ENCODE measurements around the gene CSH1.
A peak's percentile ranks its signal among the peaks of the same experiment; 100 is the strongest.
"Not testable (repeated sequence)": the region's sequence is repeated elsewhere in the genome, so short reads cannot be mapped to it uniquely, and the experiment has no call there.

CSH1 gene

DNA sequence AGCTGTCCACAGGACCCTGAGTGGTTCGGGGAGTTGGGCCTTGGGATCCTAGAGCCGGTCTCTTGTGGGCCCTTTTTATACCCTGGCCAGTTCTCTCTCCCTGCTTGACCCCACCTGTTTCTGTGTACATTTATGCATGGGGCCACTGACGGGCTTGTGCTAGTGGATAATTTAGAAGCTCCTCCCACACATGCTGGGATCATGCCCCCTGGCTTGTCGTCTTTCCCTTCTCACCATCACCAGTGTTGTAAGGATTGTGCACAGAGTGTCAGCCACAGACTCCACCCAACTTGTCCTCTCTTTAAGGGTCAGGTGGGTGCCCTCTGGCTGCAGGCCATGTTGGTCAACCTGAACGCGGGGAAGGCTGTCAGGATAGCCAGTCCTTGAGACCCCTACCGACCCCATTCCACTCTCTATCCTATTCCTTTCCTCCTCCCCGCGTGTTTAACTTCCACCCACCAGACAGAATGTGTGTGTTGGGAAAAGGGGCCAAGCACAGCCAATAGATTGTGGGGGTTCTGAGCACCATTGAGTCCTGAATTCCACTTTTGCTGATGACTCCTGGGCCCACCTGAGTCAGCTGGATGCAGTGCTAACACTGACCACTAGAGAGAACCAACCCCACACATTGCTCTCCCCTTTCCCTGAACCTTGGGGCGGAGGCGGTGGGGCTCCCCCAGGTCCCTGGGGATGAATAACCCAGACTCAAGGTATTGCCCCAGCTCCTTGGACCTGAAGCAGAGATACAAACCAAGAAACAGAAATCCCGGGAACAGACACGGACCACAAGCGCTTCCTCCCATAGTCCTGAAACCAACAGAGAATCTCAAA is at the start of gene CSH1:
Gene CSH1 (minus strand): TSS at position 51 of the 831 bp plus-strand sequence. CDS start 63 bp downstream, outside the sequence.
- not testable (repeated sequence) for DNase-seq

DNA sequence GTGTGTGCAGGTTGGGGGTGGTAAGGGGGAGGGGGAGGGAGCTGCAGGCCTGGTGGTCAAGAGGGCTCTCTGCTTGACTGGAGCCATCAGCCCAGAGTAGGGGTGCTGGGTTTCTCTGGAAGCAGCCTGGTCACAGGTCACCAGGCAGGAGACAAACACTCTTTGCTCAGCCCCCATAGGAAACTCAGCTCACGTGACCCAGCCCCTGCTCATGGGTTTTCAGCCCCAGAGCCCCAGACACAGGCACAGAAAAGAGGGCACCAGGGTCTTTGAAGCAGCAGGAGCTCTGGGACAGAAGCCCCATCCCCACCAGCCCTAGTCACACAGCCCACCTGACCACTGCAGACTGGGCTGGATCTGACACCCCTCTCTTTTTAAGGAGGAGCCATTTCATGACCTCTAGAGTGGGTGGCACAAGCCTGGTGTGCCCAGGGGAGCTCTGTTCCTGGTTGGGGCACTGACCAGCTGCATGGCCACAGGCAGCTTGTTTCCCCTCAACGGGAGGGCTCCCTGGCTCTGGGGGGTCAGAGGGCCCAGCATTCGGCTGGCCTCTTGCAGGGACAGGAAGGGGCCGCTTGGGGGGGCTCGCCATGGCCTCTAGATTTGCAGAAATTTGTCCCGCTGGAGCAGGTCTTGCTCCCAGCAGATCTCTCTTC is 49.5 kb upstream of the CSH1 start:
- no peak for DNase-seq

GRCh38 chr17:63944736-63945499 is 48.5 kb upstream of the CSH1 start:
- DNase-seq, result no peak

GRCh38 chr17:63943745-63944144 is 47.4 kb upstream of the CSH1 start:
- DNase-seq, result no peak

DNA sequence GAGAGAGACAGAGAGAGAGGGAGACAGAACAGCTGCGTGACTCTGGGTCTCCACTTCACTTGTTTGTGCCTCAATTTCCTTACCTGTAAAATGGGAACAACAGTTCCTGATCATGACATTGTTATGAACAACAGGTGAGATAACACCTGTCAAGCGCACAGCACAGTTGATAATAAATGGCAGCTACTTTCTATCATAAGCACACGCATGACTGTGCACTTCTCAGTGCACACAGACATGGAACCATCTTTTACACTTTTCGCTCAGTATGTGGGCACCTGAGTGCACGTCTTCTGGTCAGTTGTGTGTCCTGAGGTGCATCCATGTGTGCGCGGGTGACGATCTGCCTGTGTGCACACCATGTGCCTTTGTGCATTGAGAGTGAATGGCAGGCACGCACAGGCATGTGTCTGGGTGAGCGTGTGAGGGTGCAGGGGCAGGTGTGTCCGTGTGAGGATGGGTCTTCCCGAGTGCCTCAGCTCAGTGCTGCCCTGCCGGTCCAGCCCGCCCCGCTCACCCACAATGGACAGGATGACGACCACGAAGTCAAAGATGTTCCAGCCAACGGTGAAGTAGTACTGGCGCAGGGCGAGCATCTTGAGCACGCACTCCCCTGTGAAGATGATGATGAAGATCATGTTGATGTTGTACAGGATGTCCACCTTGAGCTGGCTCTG is 46.1 kb upstream of the CSH1 start:
- no peak for DNase-seq

DNA sequence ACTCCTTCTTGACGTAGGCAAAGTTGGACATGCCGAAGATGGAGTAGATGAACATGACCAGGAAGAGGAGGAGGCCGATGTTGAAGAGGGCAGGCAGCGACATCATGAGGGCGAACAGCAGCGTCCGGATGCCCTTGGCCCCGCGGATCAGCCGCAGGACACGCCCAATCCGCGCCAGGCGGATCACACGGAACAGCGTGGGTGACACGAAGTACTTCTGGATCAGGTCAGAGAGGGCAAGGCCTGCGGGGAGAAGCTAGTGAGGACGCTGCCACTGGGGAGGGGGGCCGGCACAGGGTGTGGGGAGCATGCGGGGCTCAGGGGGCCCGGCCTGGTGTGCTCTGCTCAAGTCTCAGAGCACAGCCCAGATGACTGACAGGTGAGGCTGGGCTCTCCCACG is 45.4 kb upstream of the CSH1 start:
- no peak for DNase-seq

DNA sequence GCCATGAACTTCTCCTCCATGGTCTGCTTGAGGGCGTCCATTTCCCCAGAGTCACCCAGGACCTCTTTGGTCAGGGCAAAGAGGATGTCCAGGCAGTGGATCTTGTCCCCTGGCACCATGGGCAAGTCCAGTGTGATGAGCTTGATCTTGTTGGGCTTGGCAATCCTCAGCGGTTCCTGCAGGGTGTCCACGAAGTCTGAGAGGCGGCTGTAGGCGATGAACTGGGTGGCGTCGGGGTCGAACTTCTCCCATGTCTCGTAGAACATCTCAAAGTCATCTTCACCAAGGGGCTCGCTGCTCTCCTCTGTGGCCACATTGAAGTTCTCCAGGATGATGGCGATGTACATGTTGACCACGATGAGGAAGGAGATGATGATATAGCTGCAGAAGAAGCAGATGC is 44.8 kb upstream of the CSH1 start:
- no peak for DNase-seq

DNA sequence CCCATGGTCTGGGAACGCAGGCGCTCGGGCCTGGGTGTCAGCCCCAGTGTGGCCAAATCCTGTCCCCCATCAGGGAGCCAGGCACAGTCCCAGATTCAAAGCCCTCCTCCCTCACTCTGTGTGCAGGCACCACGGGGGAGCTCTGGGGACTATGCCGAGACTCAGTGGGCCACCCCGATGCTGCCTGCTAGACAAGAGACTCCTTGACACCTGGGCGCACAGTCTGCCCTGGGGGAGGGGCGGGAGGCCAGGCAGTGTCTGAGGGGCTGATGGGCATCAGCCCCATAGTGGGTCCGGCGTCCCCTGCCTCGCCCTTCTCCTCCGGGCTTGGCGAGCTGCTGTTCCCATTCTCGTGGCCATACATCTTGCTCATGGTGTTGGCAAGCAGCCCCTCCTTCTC is 44.2 kb upstream of the CSH1 start:
- DNase-seq, result no peak

DNA sequence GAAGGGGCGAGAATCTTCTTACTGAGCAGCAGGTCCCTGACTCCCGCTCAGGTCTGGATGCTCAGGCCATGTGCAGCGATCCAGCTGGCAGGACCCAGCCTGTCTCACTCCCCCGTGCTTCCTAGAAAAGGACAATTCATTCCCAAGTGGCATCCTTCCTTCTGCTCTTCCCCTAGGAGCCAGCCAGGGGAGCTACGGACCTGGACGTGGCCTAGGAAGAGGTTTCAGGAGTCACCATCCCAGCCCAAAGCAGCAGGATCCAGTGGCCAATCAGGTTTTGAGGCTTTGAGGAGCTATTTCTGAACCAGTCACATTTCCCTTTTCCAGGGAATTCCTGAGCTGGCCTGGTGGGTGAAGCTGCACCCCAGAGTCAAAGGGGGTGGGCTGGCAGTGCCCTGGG is 43.5 kb upstream of the CSH1 start:
- DNase-seq, result no peak

- no peak for DNase-seq
These were observed 43.0 kb upstream of the CSH1 start for GRCh38 chr17:63939401-63939800.

DNA sequence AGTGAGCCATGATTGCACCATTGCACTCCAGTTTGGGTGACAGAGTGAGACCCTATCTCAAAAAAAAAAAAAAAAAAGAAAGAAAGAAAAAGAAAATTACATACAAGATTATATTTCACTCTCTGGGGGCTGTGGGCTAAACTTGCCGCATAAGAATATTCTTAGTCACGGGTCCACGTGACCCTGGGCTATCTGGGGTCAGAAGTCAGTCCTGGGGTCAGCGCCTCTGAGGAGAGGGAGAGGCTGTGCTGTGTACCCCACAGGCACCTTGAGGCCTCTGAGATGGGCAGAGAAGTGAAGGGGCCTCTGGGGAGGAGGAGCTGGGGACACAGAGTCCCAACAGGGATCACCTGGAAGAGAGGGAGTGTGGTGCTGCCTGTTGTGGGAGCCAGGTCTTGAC is 41.5 kb upstream of the CSH1 start:
- no peak for DNase-seq

GRCh38 chr17:63937319-63937718 is 40.9 kb upstream of the CSH1 start:
- DNase-seq, result no peak

DNA sequence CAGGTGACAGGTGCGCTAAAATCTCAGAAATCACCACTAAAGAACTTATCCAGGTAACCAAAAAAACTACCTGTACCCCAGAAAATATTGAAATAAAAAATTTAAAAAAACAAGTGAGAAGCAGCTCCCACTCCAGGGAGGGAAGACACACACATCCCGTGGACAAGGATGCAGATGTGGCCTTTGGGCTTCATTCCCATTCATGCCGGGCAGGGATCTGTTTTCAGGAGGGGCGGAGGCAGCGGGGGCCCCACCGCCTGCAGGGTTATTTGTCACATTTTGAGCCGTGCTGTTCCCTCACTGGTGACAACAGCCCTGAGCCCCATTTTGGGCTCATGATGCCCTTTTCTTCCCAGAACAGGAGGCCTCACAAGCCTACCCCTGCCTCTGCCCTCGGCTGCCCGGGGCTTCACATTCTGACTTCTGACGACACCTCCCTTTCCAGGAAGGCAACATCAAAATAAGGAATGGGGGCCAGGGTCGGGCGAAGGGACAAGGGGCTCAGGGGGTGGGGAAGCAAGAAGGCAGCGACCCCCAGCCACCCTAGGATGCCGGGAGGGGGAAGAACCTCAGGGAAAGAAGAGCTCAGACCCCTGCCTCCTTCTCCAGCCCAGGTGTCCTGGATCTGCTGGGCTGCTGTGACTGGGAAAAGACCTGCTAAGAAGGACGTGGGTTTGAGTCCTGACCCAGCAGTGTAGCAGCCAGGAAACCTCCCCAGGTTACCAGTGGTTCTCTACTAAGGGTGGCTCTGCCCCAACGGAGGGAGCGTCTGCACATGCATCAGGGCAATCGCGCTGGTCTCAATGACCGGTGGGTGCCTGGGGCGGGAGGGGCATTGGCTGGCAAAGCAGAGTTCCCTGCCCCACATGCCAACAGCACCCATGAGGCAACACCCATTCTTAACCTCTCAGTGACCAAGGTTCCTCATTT is 38.1 kb upstream of the CSH1 start:
- DNase-seq, result no peak

GRCh38 chr17:63933598-63933997 is 37.2 kb upstream of the CSH1 start:
- DNase-seq, result no peak

DNA sequence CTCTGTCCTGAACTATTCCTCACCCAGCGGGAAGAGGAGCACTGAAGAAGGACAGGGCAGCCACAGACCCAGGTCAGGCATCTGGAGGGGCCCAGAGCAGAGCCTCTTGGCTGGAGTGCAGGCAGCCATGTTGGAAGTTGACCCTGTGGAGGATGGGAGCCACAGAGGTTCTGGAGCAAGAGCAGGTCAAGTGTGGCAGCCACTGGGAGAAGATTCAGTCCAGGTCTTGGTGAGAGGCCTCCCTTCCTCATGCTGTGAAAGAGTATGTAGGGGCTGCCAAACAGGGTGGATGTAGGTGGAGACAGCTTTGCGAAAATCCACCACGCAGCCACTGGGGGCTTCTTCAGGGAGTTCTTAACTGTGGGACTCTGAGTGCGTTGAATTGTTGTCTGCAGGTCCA is 36.3 kb upstream of the CSH1 start:
- no peak for DNase-seq

DNA sequence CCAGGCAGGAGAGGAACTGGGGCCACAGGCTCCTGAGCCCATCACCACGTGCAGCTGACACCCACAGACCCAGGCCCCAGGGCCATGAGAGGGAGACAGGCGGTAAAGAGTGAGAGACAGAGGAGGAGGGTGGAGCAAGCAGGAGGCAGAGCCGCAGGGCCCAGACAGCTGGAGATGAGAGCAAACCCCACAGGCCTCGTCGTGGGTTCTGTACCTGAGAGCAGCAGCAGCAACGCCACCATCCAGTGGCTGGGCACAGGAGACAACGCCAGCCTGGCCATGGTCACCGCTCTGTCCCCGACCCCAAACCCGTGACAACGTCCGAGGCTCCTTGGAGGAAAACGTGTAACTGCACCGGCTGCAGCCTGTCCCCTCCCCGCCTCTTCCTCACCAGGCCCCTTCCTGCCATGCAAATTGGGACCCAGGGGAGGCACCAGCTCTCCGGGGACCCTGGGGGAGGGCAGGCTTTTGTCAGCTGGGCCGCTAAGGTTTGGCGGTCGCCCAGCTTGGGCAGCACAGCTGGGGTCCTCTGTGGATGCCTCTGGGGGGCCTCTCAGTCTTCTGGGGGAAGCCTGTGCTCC is 35.7 kb upstream of the CSH1 start, which contains the start of gene CD79B:
Gene CD79B (minus strand): TSS at position 351 of the 581 bp plus-strand sequence. CDS start 70 bp downstream, at position 281.
- peak; percentile 85 for DNase-seq

DNA sequence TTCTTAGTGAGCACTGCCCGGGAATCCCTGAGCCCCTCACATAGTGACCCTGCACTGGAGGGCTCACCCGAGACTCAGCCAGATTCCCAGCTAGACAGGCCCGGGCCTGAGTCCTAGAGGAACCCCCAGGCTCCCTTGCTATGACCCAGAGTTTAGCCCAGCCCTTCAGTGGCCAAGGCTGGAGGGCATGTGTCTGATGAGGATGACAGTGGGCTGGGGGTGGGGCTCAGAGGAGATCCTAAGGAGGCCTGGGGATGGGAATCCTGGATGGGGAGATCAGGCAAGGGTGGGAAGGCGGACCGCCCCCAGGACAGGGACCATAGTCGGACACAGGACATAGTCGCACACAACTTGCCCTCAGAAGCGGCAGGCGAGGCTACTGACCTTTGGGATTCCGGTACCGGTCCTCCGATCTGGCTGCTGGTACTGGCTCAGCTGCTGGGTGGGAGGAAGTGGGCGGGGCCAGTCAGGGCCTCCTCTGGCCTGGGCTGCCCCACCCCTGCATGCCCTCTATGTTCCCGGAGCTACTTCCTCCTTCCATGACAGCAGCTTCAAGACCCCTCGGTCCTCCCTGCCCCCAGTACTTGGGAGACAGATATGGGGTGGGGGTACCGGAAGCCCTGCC is 34.7 kb upstream of the CSH1 start:
- no peak for DNase-seq

DNA sequence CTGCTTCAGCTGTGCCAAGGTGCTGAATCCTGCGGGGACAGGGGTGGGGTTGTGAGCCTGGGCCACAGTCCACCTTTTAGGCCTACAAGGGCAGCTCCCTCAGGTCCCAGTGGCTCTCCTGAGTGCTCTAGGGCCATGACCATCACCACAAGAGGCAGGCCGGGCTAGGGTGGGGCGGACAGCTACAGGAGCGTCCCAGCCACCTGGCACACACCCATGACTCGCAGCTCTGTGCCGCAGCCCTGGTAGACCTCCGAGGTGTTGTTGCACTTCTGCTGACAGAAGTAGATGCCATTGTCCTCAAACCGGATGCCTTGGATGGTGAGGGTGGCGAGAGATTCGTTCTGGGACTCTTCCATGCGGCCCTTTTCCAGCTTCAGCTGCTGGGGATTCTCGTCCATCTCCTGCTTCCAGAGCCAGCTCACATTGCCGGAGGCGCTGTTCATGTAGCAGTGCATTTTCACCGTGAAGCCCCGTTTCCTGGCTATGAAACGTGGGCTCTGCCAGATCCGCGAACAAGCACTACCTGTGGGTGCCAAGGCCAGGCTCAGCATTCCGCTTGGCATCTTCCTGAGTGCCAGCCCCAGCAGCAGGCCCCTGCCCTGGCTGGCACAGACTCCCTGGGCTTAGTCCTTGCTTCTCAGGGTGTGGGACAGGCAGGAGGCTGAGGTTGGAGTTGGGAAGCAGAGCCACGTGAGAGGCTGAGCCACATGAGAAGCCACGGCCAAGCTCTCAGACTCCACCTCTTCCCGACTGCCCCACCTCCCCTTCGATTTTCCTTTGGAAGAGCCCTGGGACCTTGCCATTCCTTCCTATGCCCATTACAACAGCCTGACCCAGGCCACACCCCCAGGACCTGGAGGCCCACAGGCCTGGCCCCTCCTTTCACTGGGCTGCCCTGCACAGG is 33.7 kb upstream of the CSH1 start:
- DNase-seq, result no peak

DNA sequence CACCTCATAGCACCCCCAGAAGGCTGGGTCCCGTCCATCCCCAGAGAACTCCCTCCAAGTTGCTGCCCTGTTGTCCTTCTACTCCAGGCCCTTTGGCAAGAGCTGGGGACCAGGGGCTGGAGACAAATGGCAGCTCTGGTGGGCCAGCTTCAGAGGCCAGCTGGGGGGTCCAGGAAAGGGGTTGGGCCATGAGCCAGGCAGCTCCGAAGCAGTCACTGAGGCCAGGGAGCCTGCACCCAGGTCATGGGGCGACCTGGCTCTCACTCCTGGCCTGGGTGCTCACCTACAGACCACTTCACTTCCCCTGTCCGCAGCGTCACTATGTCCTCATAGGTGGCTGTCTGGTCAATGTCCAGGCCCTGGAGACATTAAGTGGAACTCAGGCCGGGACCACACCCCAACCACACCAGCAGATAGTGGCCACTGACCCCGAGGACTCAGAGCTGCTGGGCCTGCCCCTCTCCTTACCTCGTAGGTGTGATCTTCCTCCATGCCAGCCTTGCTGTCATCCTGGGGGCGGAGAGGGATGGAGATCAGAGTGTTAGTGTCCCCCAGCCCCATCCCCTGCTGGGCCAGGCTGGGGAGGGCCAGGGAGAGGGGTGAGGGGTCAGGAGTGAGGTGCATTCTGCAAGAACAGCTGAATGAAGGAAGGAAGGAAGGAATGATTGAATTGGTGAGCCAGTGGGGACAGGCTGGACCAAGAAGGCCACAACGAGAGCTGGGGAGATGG is 32.8 kb upstream of the CSH1 start:
- no peak for DNase-seq

Data from NCI-H1436 (cell line).